COLO829 (cell line): ENCODE measurements around the gene PRDX5.
"Not testable (repeated sequence)": the region's sequence is repeated elsewhere in the genome, so short reads cannot be mapped to it uniquely, and the experiment has no call there.

Experiments
- DNase-seq: peaks from one replicate; pipeline ENCODE4 v3.0.0; 2012; ENCODE audit warnings: low spot score

Gene PRDX5

DNA sequence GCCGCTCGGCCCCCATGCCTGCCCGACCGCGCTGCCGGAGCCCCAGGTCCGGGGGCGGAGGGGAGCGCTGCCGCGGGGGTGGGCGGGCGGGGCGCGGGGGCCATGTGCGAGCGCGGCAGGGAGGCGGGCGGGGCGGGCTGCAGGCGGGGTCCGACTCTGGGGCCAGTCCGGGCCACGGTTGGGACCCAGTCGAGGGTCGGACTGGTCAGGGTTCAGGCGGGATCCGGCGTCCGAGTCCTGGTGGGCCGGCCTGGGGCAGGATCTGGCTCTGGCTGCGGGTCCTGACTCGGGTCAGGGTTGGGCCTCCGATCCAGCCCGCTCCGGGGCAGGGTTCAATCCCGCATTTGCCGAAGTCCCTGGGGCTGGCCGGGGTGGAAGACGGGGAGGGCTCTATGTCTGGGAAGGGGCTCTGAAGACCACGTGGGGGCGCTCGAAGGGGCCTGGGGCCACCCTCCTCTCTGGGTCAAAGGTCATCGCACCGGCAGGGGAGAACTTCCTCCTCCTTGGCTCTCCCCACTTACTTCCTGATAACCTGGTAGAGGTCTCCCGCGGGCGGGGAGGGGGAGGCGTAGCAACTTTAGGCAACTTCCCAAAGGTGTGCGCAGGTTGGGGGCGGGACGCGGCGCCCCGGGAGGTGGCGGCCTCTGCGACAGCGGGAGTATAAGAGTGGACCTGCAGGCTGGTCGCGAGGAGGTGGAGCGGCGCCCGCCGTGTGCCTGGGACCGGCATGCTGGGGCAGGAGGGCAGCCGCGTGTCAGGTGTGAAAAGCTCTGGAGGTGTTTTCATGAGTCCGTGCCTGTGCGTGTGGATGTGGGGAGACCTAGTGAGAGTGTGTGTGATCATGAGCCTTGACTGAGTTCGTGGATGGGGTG is 12.0 kb upstream of the PRDX5 start:
- no peak for DNase-seq

DNA sequence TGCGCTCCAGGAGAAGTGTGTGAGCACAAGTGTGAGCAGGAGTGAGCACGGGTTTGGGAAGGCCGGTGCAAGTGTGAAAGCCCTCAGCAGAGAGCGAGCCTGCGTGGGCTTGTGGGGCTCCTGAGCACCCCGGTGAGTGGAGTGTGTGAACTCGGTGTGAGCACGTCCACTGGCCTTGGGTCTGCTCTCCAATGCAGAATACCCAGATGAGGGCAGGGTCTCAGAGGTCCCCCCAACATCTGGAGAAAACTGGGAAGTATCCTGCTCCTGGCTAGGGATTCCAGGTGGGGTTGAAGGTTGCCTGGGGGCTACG is 11.4 kb upstream of the PRDX5 start:
- DNase-seq: no peak

DNA sequence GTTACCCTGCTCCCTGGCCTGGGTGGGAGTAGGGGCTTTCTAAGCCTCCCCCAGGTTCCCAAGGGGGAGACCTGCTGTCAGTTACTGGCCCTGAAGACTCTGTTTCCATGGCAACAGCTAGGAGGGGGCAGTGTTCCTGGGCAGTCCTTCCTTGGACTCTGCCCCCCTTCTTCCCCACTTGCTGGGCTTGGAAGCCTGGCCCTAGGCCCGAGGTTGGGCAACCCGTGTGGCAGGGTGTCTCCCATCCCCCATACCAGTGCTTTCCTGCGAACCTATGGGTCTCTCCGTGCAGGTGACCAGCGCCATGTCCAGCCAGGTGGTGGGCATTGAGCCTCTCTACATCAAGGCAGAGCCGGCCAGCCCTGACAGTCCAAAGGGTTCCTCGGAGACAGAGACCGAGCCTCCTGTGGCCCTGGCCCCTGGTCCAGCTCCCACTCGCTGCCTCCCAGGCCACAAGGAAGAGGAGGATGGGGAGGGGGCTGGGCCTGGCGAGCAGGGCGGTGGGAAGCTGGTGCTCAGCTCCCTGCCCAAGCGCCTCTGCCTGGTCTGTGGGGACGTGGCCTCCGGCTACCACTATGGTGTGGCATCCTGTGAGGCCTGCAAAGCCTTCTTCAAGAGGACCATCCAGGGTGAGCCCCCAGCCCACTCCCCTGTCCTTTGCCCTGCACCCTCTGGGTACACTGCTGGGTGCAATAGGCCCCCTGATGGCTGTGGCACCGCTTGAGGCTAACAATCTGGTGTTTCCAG is 10.9 kb upstream of the PRDX5 start:
- no peak for DNase-seq

DNA sequence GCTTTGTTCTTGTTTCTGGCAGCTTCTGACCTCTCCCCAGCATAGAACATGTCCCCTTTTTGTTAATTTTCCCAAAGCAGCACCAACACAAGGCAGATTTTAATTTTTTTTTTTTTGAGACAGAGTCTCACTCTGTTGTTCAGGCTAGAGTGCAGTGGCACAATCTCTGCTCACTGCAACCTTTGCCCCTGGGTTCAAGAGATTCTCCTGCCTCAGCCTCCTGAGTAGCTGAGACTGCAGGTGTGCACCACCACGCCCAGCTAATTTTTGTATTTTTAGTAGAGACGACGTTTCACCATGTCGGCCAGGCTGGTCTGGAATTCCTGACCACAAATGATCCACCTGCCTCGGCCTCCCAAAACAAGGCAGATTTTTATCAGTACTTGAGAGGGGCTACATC is 10.1 kb upstream of the PRDX5 start:
- not testable (repeated sequence) for DNase-seq

DNA sequence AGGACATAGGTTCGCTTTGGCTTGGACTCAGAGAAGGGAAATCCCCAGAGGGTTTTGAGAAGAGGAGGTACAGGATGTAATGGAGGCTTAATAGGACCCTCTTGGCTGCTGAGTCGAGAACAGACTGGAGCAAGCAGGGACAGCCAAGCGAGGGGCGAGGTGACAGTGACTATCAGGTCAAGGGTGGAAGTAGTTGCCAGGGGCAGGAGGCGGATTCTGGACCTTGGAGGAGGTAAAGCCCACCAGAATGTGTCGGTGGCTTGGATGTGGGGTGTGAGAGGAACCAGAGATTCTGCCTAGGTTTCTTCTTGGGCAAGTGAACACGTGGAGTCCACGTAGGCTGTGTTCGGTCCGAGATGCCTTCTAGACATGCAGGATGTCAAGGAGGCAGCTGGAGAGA is 5.0 kb upstream of the PRDX5 start:
- no peak for DNase-seq

DNA sequence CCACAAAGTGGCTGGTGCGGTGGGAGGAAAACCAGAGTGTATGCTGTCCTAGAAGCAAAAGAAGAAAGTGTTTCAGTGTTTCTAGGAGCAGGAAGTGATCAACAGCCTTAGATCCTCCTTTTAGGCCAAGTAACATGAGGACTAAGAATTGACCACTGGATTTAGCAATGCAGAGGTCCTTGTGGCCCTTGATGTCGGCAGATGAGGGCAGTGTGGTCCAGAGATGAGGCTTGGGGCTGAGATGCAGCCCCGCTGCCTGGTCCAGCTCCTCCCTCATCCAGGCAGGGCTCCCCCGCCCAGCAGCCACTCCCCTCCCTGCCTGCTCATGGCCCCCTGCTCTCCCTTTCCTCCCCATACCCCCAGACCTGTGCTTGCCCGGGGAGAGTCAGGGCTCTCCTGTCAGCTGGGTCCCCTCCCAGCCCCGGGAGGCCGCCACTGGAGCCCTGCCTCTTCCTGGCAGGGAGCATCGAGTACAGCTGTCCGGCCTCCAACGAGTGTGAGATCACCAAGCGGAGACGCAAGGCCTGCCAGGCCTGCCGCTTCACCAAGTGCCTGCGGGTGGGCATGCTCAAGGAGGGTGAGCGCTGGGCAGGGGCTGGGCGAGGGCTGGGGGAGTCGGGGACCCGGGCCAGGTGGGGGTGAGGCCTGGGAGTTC is 4.3 kb upstream of the PRDX5 start:
- no peak for DNase-seq

DNA sequence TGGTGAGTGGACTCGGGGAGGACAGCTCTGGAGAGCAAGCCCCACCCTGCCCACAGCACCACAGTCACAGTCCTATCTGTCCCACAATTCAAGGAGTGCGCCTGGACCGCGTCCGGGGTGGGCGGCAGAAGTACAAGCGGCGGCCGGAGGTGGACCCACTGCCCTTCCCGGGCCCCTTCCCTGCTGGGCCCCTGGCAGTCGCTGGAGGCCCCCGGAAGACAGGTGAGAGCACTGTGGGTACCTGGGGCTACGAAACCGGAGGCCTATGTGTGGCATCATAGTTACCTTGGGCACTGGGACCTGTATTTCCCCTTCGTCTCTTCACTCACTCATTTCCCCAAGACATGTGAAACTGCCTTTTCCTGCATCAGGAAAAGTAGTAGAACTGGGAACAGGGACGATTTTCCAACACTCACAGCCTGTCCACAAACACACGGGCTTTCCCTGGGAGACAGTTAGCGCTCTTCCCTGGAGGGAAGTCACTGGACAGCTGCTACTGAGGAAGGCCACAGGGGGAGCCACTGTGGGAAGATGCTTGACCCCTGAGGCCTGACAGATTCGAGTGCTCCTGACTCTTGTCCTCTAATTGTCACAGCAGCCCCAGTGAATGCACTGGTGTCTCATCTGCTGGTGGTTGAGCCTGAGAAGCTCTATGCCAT is 3.6 kb upstream of the PRDX5 start:
- DNase-seq: no peak

DNA sequence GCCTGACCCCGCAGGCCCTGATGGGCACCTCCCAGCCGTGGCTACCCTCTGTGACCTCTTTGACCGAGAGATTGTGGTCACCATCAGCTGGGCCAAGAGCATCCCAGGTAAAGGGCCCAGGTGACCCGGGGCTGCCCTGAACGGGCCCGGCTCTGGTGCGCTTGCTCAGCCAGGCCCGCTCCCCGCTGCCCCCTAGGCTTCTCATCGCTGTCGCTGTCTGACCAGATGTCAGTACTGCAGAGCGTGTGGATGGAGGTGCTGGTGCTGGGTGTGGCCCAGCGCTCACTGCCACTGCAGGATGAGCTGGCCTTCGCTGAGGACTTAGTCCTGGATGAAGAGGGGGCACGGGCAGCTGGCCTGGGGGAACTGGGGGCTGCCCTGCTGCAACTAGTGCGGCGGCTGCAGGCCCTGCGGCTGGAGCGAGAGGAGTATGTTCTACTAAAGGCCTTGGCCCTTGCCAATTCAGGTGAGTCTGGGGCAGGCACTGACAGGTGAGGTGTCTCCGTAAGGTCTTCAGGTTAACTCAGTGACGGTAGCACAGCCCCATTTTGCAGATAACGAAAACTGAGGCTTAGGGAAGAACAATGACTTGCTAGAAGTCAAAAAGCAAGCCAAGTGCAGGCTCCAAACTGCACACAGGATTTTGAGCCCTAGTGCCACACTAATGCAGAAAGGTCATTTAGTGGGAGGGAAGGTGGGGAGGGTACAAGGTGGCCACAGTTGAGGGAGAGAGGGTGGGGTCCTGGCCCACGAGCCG is 2.9 kb upstream of the PRDX5 start:
- DNase-seq: no peak

DNA sequence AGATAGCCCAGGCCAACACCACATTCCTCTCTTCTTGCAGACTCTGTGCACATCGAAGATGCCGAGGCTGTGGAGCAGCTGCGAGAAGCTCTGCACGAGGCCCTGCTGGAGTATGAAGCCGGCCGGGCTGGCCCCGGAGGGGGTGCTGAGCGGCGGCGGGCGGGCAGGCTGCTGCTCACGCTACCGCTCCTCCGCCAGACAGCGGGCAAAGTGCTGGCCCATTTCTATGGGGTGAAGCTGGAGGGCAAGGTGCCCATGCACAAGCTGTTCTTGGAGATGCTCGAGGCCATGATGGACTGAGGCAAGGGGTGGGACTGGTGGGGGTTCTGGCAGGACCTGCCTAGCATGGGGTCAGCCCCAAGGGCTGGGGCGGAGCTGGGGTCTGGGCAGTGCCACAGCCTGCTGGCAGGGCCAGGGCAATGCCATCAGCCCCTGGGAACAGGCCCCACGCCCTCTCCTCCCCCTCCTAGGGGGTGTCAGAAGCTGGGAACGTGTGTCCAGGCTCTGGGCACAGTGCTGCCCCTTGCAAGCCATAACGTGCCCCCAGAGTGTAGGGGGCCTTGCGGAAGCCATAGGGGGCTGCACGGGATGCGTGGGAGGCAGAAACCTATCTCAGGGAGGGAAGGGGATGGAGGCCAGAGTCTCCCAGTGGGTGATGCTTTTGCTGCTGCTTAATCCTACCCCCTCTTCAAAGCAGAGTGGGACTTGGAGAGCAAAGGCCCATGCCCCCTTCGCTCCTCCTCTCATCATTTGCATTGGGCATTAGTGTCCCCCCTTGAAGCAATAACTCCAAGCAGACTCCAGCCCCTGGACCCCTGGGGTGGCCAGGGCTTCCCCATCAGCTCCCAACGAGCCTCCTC is 2.0 kb upstream of the PRDX5 start:
- not testable (repeated sequence) for DNase-seq

DNA sequence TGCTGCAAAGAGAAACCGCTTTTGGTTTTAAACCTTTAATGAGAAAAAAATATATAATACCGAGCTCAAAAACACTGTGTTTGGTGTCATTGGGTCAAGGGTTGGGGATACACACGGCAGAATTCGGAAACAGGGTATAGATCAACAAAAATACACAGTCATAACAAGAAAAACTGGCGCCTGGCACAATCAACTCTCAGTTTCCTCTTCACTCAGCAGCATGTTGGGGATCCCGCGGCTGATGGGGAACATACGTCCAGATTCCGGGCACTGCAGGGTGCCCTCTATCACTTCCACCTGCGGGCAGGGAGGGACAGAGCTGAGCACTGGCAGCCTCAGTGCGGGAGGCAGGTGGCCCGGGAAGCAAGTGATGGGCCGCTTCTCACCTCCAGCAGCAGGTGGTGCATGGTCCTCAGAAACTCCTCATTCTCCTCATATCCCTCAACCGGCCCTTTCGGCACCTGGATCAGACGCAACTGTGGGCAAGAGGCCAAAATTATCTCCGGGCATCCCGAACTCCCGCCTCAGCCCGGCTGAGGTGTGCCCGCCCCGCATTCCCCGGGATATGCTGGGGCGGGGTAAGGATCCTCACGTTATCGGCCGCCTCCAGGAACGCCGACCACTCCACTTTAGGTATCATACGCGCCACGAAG is 1.1 kb upstream of the PRDX5 start:
- no peak for DNase-seq

DNA sequence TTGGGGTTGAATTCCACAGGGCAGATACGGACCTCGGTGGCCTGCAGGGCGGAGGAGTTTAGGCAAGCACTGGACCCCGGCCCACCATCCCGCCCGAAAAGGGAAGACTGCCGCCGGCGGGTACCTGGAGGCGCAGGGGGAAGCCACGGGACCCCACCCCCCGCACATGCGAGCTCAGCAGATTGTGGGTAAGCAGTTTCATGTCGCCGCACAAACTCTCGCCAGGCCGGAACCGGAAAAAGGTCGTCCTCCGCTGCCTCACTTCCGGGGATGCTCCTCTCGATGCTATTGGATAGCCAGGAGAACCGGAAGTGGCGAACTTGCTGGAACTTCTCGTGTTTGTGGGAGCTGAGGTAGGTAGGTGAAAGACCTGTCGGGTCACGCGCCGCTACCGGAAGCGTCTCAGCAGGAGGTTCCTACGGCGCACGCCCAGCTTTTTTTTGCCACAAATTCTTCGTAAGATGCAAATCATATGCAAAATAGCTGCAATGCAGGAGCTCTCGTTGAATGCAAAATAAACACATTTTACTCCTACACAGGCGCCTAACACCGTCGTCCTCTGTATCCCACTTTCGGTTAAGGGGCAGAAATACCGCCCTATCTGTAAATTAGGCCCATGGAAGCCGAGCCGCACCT is 478 bp upstream of the PRDX5 start, which contains the start of gene TRMT112:
Gene TRMT112 (minus strand): TSS at position 235 of the 636 bp plus-strand sequence. CDS start 33 bp downstream, at position 202.
- peak; percentile 88 for DNase-seq

DNA sequence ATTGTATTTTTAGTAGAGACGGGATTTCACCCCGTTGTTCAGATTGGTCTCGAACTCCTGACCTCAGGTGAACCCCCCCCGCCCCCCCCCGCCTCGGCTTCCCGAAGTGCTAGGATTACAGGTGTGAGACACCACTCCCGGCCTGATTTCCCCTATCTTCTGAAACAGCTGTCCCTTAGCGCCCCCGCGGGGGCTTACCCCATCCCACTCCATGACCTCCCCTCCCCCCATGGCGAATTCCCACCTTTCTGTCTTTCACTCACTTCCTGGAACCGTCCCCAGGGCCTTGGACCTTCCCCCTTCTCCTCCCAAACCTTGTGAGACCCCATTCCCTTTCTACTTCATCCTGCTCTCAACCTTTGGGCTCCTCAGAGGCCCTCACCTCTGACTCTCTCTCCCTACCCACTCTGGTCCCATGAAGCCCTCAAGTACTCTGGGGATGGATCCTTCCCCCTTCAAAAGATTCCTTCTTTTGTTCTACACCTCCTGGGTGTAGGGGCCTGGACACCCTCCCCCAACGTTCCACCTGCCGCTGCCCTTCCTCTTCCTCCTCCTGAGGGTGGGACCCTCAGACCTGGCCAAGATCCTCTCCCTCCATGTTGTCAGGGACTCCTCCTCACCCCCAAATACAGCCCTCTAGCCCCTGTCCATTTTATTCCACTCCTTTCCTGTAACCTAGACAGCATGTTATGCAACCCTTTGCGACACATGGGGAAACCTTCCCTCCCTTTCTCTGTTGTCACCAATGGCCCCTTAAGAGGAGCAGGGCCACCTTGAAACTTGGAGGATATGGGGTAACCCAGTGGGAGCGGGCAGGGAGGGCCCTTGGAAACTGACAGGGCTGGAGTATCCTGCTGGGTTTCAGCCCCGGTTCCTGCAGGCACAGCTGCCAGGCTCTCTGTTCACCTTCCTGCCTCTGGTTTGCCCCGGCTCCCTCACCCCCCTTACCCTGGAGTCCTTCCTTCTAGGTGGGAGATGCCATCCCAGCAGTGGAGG is 1.1 kb downstream of the PRDX5 start:
- DNase-seq: no peak

DNA sequence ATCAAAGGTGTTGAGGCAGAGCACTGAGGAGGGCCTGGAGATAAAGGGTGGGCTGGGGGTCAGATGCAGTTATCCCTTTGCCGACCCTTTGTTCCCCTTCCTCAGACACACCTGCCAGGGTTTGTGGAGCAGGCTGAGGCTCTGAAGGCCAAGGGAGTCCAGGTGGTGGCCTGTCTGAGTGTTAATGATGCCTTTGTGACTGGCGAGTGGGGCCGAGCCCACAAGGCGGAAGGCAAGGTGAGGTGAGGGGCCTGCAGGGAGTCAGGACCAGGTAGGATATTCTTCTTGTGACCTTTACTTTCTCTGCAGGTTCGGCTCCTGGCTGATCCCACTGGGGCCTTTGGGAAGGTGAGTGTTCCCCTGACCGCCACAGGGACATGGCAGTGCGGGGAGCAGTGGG is 2.6 kb downstream of the PRDX5 start:
- no peak for DNase-seq

DNA sequence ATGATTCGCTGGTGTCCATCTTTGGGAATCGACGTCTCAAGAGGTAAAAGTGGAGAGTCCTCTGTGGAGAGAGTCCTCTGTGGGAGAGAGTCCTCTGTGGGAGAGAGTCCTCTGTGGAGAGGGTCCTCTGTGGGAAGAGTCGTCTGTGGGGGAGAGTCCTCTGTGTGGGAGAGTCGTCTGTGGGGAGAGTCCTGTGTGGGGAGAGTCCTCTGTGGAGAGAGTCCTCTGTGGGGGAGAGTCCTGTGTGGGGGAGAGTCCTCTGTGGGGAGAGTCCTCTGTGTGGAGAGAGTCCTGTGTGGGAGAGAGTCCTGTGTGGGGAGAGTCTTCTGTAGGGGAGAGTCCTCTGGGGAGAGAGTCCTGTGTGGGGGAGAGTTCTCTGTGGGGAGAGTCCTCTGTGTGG is 3.1 kb downstream of the PRDX5 start:
- DNase-seq: no peak

DNA sequence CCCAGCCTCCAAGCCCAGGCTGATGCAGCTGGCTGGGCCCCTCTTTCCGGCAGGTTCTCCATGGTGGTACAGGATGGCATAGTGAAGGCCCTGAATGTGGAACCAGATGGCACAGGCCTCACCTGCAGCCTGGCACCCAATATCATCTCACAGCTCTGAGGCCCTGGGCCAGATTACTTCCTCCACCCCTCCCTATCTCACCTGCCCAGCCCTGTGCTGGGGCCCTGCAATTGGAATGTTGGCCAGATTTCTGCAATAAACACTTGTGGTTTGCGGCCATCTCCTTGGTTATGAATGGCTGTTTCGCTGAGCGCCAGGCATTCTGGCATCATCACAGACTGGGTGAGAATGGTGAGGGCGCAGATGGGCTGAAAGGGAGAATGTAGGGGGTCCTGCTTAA is 3.6 kb downstream of the PRDX5 start:
- no peak for DNase-seq

DNA sequence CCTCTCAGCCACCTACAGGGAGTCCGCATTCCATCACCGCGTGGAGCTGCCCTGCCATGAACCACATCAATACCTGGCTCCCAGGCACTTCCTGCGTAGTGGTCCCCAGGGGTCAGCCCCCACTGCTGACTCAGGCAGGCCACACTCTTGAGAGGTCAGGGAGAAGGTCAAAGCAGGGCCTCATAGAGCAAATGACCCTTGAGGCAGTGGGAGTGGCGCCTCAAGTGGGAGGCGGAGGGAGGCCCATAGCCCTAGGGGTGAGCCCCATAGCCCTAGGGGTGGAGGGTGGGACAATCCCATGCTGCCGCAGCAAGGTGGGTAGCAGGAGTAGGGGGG is 5.0 kb downstream of the PRDX5 start:
- DNase-seq: no peak

DNA sequence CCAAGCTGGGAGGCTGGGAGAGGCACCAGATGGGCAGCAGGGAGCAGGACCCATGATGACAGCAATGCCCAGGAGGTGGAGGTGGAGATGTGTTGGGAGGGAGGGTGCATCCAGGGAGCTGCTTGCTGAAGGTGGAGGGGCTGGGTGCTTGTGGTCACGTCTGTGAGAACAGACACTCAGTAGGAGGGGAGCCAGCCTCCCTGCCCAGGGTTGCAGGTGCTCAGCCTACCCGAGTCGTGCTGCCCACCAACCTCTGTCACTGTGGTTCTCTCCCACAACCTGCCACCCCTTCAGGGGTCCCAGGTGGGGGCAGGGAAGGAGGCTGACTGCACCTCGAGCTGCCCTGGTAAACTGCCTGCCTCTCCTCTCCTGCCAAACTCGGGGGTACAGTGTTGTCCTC is 5.5 kb downstream of the PRDX5 start:
- no peak for DNase-seq

DNA sequence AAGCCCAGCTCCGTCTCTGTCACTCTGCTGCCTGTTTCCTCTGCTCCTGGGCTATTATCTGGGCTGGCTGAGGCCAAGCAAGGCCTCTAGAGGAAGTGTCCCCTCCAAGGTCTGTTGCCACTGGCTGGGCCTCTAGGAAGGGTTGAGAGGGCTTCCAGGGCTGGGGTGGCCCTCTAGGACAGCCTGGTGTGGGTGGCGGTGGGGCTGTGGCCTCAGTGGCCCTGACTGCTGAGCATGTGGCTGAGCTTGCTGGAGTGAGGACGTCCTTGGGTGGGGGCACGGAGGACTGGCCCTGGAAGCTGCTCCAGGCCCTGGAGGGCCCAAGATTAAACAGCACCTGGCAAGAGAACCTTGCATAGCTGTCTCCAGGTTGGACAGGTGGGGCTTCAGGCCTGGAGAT is 6.1 kb downstream of the PRDX5 start:
- not testable (repeated sequence) for DNase-seq
